HG02798 (cell line): ENCODE measurements around the gene SLC22A6.

ENCODE experiments used
- ATAC-seq: cut with Tn5 transposase; IDR thresholded peaks from one replicate; pipeline ENCODE4 v1.9.1; 2021; ENCODE audit warnings: mild to moderate bottlenecking; ENCODE audit not compliant: unreplicated experiment, poor library complexity

SLC22A6 gene

GRCh38 chr11:62984451-62984991, at the start of gene SLC22A6:
Gene SLC22A6 (minus strand): TSS chr11:62984967. CDS start chr11:62984690, 277 bp downstream.
- ATAC-seq: no peak

- ATAC-seq: no peak
These were observed 47.7 kb upstream of the SLC22A6 start for GRCh38 chr11:63032457-63032856.

DNA sequence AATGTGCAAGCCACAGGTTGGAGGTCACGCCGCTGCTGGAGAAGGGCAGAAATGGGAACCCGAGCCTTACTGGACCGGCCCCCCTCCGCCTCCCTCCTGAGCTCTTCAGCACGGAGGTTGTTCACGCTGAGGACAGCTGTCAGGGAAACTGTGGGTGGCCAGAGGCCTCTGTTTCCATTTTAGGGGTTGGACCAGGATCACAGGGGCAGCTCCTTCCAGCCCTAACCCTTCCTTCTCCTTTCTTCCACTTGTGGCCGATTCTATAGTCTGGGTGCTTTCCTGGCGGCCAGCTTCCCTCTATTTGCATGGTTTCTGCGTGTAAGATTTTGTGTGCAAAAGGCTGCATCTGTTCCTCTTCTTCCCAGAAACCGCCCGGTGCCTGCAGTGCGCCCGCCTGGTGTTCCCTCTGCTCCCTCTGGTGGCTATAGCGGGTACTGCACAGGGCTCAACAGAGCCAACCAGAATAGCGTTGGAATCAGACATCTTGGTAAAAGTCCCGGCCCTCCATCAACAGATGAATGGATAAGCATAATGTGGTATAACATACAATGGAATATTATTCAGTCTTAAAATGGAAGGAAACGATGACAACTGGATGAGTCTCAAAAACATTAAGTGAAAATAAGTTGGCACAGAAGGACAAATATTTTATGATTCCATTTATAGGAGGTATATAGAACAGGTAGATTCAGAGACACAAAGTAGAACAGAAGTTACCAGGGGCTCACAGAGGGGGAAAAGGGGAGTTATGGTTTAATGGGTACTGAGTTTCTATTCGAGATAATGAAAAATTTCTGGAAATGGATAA, 39.3 kb upstream of the SLC22A6 start:
- ATAC-seq: no peak

DNA sequence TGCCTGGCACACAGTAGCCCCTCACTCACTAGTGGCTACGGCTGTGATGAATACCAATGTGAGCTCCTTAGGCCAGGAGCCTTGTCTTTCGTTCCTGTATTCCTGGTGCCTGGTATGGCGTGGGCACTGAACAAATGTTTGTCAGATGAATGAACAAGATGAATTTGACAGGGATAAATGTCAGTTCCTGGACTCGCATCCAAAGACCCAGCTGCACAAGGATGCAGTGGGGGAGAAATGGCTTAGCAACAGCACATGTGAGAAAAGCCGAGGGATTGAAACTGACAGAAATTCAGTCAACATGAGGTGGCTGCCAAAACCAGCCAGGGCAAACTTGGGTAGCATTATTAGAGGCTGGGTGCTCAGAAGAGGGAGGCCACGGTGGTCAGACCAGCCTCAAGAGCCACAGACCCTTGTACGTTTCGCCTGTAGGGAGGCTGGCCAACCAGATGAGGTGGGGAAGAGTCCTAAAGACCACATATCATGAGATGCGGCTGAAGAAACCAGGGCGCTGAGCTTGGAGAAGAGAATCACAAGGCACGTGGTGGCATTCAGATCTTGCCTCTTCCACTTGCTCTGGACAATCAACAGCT, 38.6 kb upstream of the SLC22A6 start:
- ATAC-seq: no peak

DNA sequence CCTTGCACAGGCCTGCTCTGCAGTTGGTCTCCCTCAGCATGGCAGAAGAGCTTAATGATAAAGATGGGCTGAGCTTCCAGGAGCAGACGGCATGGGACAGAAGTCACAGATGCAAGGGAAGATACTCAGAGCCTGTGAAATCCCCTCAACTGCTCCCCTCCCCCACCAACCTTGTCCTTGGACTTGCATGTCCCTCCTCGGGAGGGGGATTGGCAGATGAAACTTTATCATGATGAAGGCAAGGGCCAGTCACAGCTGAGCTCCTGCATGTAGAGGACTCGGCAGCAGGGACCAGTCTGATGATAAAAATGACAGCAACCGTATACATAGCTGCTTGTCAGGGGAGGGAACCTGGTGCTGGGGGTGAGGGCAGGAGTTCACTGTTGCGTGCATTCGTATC, 37.7 kb upstream of the SLC22A6 start:
- no peak for ATAC-seq

- ATAC-seq: no peak
These were observed 36.0 kb upstream of the SLC22A6 start for GRCh38 chr11:63020671-63021291.

DNA sequence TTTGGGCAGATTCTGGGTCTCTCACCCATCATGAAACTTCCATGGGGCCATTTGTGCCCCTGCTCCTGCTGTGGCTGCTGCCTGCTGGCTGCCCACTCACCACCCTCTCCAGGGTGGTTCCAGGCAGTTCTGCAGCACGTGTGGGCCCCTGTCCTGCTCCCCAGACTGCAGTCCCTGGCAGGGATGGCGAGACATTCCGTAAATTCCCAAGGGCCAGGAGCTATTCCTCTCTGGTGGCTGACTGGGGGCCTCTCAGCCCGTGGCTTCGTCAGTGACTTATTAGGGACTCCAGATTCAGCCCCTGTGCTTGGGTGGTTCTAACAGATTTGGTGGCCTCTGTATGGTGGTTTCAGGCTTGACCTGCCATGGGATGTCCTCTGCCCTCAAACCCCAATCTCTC, 34.7 kb upstream of the SLC22A6 start:
- ATAC-seq: no peak

DNA sequence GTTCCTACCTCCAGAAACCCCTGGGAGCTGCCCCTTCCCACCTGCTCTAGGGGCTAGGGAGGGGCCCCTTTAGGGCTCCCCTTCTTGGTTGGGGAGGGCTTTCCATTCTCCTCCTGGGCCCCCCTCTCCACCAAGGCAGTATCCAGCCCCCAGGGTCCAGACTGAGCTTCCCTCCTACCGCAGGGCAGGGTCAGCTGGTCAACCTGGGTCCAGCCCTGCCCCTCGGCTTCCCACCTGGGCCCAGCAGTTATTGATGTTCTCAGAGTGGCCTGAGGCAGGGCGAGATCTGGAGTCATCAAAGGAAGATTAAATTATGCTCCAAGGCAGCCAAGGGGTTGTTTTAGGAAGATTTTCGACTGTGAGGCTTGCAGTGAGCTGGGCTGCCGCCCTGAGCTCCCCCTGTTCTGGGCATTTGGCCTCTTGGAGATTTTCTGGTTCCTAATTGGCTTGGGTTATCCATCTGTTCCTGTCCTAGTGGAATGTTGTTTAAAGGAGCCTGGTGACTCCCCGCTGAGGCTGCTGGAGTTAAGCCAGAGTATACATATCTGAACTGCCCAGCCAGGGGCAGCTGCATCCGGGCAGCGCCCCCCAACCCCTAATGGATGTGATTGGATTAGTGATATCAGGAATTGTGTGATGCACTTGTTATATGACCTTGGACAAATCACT, 32.7 kb upstream of the SLC22A6 start:
- no peak for ATAC-seq

- no peak for ATAC-seq
These were observed 30.9 kb upstream of the SLC22A6 start, which contains the start of gene SLC22A8 for GRCh38 chr11:63015521-63016215. Gene SLC22A8 (minus strand): TSS chr11:63015841. CDS start chr11:63014958, 883 bp downstream.

DNA sequence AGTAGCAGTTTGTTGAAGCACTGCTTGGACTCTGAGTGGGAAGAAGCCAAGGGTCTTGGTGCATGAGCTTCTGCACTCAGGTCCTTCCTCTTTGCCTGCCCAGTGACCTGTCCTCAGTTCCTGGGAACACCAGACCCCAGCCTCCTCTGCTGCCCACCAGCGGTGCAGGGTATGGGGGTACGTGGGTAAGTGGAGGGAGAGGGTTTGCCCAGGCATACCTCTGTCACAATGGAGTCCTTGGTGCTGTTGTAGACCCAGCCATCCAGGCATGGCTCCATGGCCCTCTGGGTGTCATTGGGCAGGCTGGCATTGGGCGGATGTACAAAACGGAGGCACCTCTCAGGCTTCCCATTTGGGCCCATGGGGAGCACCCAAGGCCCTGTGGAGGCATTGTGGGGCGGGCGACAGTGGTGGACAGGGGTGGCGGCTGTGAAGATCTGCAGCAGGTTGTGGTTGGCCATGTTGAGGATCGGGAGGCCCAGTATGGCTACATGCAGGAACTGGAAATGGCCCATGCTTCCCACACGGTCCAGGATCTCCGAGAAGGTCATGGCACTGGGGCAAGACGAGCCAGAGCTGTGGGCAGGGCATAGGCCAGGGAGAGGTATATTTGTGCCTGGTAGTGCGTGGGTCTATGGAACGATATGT, 29.8 kb upstream of the SLC22A6 start:
- no peak for ATAC-seq

DNA sequence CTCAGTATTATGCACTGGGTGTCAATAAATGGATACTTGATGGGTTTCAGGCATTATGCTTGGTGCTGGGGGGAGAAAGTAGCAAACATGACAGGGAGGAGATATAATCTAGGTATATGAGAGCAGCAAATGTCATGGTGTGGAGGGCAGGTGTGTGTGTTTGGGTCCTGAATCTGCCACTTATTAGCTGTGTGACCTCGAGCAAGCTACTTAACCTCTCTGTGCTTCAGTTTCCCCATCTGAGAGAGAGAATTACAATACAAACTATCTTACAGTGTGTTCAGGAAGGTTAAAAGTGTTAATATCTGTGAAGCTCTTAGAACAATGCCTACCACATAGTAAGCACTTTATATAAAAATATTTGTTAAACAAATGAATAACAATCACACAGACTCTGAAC, 28.1 kb upstream of the SLC22A6 start:
- ATAC-seq: no peak

GRCh38 chr11:63012430-63012829, 27.7 kb upstream of the SLC22A6 start:
- ATAC-seq: no peak

- ATAC-seq: no peak
These were observed 26.2 kb upstream of the SLC22A6 start for GRCh38 chr11:63010934-63011439.

GRCh38 chr11:63007920-63008319, 23.2 kb upstream of the SLC22A6 start:
- ATAC-seq: no peak

GRCh38 chr11:63001456-63001855, 16.7 kb upstream of the SLC22A6 start:
- ATAC-seq: no peak

DNA sequence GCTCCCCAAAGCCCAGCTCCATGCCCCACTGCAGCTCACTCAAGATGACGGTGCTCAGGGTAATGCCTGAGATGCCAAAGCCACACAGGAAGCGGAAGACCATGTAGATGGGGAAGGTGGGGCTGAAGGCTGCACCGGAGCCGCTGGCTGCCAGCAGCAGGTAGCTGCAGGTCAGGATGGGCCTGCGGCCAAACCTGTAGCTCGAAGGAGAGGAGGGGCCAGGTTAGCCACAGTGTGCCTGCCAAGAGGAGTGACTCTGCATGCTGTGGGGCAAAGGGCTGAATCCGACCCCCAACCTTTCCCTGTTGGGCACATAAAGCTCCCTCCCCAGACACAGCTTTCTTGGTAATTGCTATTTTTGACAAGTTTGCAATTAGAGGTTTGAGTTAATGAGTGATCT, 14.9 kb upstream of the SLC22A6 start:
- ATAC-seq: no peak

DNA sequence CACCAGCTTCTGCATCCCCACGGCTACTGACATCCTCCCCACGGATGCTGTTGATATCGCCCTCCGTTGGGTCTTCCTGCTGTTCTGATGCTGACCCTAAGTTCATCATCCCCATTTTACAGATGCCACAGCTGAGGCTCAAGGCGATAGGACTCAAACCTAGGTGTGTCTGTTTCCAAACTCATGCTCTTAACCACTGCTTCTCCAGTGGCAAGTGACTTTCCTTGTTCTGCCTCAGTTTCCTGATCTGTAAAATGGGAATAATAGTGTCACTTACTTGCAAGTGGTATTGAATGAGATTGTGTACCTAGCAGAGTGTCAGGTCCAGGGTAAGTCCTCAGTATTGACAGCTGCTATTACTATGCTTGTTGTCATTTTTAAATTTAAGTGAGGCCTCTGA, 14.4 kb upstream of the SLC22A6 start:
- ATAC-seq: no peak

DNA sequence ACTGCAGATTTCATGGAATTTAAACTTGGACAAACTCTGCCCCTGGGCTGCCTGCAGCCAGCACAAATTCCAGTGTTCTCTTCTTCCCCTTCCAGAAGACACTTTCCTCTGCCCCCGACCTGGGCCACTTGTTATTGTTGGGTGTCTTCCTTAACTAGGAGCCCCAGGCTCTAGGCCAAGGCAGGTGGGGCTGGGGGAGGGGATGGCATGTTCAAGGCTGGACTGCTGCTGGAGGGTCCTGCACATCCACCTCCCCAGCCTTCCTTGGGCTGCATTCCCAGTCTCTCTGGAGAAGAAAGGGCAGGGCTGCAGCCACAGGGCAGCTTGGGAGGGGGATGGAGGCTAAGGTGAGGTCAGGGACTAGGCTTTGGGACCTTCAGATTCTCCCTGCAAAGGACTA, 11.5 kb upstream of the SLC22A6 start:
- ATAC-seq: no peak

DNA sequence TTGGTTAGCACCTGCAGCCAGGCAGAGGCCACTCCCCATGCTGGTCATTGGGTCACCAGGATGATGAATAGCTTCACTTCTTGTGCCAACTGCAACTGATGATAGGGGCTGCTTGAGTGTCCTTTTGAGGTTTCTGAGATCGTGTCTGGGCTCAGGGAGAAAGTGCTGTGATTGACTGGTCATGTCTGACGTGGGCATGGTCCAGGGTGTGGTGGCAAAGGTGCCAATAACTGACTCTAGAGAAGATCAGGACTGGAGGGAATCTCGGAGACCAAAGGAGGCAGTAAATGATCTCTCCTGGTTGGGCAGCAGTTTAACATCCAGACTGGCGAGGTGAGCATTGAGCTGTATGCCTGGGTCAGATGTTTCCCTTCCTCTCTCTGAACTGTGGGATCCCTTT, 10.0 kb upstream of the SLC22A6 start:
- ATAC-seq: no peak
